ENCODE measurements around the gene SNX27. TPM values are rescaled to one million over a fixed set of nuclear protein-coding genes. Genes with fewer than 3 reads are reported as not detected.
"Not testable (repeated sequence)": the region's sequence is repeated elsewhere in the genome, so short reads cannot be mapped to it uniquely, and the experiment has no call there.

The SNX27 gene
- total and polyA plus RNA-seq, 2 donors (not counting 1 experiment from before 2014, with no cell fraction given), result 29.5 to 38.1 TPM

DNA sequence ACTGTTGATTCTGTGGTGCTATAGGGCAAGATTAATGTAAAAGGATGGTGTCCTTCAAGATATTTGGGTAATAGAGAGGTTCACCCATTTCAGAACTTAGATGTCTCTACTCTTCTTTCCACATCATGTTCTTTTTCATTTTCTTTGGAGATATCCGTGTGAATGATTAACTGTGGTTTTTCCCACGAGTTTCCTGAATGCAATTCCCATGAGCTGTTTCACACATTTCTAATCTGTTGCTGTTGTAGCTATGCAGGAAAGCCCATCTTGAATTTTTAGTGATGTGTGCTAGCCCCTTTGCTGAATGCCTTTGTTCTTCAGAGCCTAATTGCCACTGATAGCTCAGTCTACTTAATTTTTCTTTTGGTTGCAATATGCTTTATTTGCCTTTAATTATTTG is 27.6 kb downstream of the SNX27 start:
- no peak for TF ChIP-seq EZH2 (IDR thresholded peaks at IDR 0.05; ENCODE audit: low read length, missing control alignments)
- TF ChIP-seq, protein P1, sequence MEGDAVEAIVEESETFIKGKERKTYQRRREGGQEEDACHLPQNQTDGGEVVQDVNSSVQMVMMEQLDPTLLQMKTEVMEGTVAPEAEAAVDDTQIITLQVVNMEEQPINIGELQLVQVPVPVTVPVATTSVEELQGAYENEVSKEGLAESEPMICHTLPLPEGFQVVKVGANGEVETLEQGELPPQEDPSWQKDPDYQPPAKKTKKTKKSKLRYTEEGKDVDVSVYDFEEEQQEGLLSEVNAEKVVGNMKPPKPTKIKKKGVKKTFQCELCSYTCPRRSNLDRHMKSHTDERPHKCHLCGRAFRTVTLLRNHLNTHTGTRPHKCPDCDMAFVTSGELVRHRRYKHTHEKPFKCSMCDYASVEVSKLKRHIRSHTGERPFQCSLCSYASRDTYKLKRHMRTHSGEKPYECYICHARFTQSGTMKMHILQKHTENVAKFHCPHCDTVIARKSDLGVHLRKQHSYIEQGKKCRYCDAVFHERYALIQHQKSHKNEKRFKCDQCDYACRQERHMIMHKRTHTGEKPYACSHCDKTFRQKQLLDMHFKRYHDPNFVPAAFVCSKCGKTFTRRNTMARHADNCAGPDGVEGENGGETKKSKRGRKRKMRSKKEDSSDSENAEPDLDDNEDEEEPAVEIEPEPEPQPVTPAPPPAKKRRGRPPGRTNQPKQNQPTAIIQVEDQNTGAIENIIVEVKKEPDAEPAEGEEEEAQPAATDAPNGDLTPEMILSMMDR (conservative IDR thresholded peaks at IDR 0.05 in 1 of 2, IDR thresholded peaks at IDR 0.05 in 1 of 2; ENCODE audit: low read depth in 1 of 2, low read length in 2 of 2), result no peak
- no peaks in the 10 kb centered on the region for H3K9me3 ChIP-seq (ENCODE audit: control insufficient read depth, insufficient read depth, low read depth, low read length)
- H3K9ac ChIP-seq (ENCODE audit: insufficient read depth, low read length), result no peak overlapping the region
- H3K4me3 ChIP-seq (replicated peaks in 1 of 4; ENCODE audit: control extremely low read depth in 1 of 4, insufficient read depth in 1 of 4, low read depth in 3 of 4, low read length in 4 of 4), result no peak overlapping the region
- no peaks in the 10 kb centered on the region for H3K36me3 ChIP-seq (ENCODE audit: control insufficient read depth, insufficient read depth, low read length)
- no peak overlapping the region for H3K27ac ChIP-seq (ENCODE audit: insufficient read depth, low read length)
- H3K4me2 ChIP-seq (ENCODE audit: extremely low read depth, insufficient read depth, low read length), result peak overlapping the region; percentile 9
- H4K20me1 ChIP-seq (ENCODE audit: control insufficient read depth, extremely low read depth, insufficient read depth, low read length), result no peaks in the 10 kb centered on the region
- peaks cover 3% of the 10 kb centered on the region for H3K4me1 ChIP-seq (ENCODE audit: control insufficient read depth, extremely low read depth, insufficient read depth, low read length)
- H3K79me2 ChIP-seq (ENCODE audit: control insufficient read depth, insufficient read depth, low read length), result peaks cover 1% of the 10 kb centered on the region
- no peaks in the 10 kb centered on the region for H3K27me3 ChIP-seq (ENCODE audit: control insufficient read depth, insufficient read depth, low read length)
- no peak overlapping the region for H2AFZ ChIP-seq (ENCODE audit: low read length)
- DNase-seq (ENCODE audit: low read depth in 2 of 2), result peak; percentile 23 to 82

DNA sequence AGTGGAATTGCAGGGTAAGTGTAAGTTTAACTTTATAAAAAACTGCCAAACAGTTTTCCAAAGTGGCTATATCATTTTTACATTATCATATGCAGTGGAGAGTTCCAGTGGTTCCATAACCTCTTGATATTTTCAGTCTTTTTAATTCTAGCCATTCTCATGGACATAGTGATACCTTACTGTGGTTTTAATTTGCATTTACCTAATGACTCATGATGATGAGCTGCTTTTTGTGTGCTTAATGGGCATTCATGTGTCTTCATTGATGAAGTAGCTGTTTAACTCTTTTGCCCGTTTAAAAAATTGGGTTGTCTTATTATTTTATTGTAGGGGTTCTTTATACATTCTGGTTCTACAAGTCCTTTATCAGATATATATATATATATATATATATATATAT is 29.4 kb downstream of the SNX27 start:
- H3K79me2 ChIP-seq (ENCODE audit: control insufficient read depth, insufficient read depth, low read length), result no peaks in the 10 kb centered on the region
- H3K4me3 ChIP-seq (replicated peaks in 1 of 4; ENCODE audit: control extremely low read depth in 1 of 4, insufficient read depth in 1 of 4, low read depth in 3 of 4, low read length in 4 of 4), result no peak overlapping the region
- no peak overlapping the region for H2AFZ ChIP-seq (ENCODE audit: low read length)
- H3K27ac ChIP-seq (ENCODE audit: insufficient read depth, low read length), result no peak overlapping the region
- no peaks in the 10 kb centered on the region for H4K20me1 ChIP-seq (ENCODE audit: control insufficient read depth, extremely low read depth, insufficient read depth, low read length)
- no peak for DNase-seq (ENCODE audit: low read depth in 2 of 2)
- H3K4me1 ChIP-seq (ENCODE audit: control insufficient read depth, extremely low read depth, insufficient read depth, low read length), result peaks cover 3% of the 10 kb centered on the region
- H3K36me3 ChIP-seq (ENCODE audit: control insufficient read depth, insufficient read depth, low read length), result no peaks in the 10 kb centered on the region
- H3K27me3 ChIP-seq (ENCODE audit: control insufficient read depth, insufficient read depth, low read length), result no peaks in the 10 kb centered on the region
- no peak overlapping the region for H3K9ac ChIP-seq (ENCODE audit: insufficient read depth, low read length)
- no peaks in the 10 kb centered on the region for H3K9me3 ChIP-seq (ENCODE audit: control insufficient read depth, insufficient read depth, low read depth, low read length)
- TF ChIP-seq, protein P1 (conservative IDR thresholded peaks at IDR 0.05 in 1 of 2, IDR thresholded peaks at IDR 0.05 in 1 of 2; ENCODE audit: low read depth in 1 of 2, low read length in 2 of 2), result no peak
- TF ChIP-seq EZH2 (IDR thresholded peaks at IDR 0.05; ENCODE audit: low read length, missing control alignments), result no peak
- H3K4me2 ChIP-seq (ENCODE audit: extremely low read depth, insufficient read depth, low read length), result no peak overlapping the region

DNA sequence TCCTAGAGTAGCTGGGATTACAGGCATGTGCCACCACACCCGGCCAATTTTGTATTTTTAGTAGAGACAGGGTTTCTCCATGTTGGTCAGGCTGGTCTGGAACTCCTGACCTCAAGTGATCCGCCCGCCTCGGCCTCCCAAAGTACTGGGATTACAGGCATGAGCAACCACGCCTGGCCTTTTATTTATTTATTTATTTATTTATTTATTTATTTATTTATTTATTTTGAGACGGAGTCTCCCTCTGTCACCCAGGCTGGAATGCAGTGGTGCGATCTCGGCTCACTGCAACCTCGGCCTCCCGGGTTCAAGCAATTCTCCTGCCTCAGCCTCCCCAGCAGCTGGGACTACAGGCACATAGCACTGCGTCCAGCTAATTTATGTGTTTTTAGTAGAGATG is 31.2 kb downstream of the SNX27 start:
- H3K4me2 ChIP-seq (ENCODE audit: extremely low read depth, insufficient read depth, low read length); H4K20me1 ChIP-seq (ENCODE audit: control insufficient read depth, extremely low read depth, insufficient read depth, low read length); H3K27me3 ChIP-seq (ENCODE audit: control insufficient read depth, insufficient read depth, low read length); DNase-seq (ENCODE audit: low read depth in 2 of 2); H3K4me3 ChIP-seq (replicated peaks in 1 of 4; ENCODE audit: control extremely low read depth in 1 of 4, insufficient read depth in 1 of 4, low read depth in 3 of 4, low read length in 4 of 4); H3K27ac ChIP-seq (ENCODE audit: insufficient read depth, low read length); H3K79me2 ChIP-seq (ENCODE audit: control insufficient read depth, insufficient read depth, low read length); H3K9me3 ChIP-seq (ENCODE audit: control insufficient read depth, insufficient read depth, low read depth, low read length); H2AFZ ChIP-seq (ENCODE audit: low read length); H3K9ac ChIP-seq (ENCODE audit: insufficient read depth, low read length); H3K4me1 ChIP-seq (ENCODE audit: control insufficient read depth, extremely low read depth, insufficient read depth, low read length); H3K36me3 ChIP-seq (ENCODE audit: control insufficient read depth, insufficient read depth, low read length): not testable (repeated sequence)

All from fibroblast of lung (primary cell).